HG02798 (cell line): Measurements from ENCODE around the gene VGLL4.
A peak's percentile ranks its signal among the peaks of the same experiment; 100 is the strongest.

ENCODE experiments used
- ATAC-seq: cut with Tn5 transposase; IDR thresholded peaks from one replicate; pipeline ENCODE4 v1.9.1; 2021; ENCODE audit warnings: mild to moderate bottlenecking; ENCODE audit not compliant: unreplicated experiment, poor library complexity

Gene VGLL4

DNA sequence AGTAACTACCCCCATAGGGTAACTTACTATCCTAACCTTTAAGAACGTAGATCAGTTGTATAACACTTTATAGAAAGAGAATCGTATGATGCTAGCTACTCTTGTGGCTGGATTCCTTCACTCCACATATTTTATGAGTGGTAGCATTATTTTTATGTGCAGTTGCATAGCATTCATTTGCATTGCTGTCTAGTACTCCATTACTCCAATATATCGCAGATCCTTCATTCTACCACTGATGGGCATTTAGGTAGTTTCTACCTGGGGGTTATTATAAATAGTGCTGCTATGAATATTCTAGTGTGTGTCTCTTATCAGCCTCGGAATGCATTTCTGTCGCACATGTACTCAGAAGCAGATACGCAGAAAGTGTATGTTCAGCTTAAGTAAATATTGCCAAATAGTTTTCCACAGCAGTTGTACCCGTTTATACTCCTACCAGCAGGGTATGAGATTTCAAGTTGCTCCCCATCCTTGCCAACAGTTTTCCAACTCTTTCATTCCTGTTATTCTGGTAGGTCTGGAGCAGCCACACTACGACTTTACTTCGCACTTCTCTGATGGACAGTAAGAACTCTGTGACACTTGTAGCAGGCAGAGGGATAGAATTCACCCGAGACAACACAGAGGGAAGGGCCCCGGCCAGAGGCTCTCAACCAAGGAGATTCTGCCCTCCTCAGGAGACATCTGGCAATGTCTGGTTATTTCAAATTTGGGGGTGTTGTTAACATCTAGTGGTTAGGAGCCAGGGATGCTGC is 9.8 kb upstream of the VGLL4 start:
- no peak for ATAC-seq

GRCh38 chr3:11651900-11652299 is 8.2 kb upstream of the VGLL4 start:
- ATAC-seq = no peak

DNA sequence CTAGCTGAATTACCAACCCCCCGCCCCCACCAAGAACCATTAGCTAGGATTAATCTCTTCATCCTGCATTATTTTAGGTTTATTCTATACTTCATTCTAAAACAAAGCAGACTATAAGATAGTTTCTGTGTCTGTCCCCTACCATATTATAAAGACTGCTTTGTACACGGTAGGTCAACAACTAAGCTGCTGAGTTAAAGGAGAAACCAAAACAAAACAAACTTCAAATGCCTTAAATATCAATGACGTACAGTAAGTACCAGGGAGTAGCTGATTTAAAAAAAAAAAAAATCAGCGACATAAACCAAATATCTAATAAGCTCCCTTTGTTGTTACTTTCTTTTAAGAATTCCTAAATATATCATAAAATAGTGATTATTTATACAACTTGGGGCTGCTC is 7.8 kb upstream of the VGLL4 start:
- ATAC-seq = no peak

DNA sequence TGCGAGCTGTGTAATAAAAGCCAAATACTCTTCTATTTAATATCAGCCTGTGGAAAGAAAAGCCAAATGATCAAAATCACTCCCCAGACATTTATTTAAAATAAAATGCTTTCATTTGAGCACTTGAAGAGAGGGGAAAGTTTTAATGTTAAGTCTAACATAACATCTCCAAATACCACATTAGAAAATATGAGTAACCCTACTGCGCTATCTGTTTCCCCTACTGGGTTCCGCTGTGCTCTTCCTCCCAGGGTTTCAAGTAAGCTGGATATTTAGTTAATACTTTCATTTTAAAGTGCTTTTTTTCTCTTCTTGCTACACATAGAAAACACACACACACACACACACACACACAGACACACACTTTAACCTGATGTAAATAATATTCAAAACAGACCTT is 6.7 kb upstream of the VGLL4 start:
- no peak for ATAC-seq

DNA sequence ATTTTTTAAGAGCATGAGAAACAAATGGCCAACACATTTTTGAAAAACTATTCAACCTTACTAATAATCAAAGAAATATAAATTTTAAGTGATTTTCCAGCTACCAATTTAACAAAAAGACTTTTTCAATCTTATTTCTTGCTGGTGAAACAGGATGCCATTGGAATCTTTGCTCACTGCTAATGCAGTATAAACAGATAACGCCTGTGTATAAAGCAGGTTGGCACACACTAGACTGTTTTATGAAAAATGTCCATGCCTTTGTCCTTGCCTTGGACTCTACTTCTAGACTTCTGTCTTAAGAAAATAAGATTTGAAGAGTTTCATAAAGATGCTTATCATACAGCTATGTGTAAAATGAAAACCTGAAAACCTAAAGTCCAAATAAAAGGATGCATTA is 5.0 kb upstream of the VGLL4 start:
- ATAC-seq = no peak

GRCh38 chr3:11643201-11643603 is 513 bp downstream of the VGLL4 start:
- ATAC-seq = no peak

DNA sequence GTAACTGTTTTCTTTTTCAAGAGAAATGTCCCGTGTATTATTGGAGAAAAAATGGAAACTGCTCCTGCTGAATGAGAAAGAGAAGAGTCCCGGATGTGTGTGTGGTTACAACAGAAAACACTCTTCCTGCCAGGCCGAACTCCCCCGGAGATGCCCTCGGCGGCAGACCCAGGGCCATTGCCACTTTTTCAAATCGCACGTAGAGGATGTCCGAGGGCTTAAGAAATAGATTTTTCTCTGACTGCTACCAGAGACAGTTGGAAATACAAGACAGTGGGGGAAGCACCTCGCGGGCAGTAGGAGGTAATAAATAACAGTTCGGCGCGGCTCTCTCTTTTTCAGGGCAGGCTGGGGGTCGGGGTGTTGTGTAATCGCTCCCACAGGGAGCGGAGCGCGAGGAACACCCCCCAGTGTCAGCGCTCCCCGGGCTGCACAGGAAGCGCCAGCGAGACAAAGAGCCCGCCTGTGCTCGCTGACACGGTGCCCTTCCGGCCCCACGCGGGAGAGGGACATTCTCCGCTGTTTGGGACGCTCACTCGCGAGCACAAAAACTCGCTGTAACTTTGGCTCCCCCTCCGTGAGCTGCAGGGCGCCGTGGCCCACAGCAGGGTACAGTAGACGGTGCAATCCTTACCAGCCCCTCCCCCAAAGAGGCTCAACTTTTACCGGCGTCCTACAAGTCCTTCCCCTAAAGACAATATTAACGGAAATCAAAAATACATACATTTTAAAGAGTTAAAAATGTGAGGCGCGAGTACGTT is 1.1 kb downstream of the VGLL4 start:
- ATAC-seq = peak; percentile 74

- no peak for ATAC-seq
Measured at GRCh38 chr3:11641683-11642430, 1.9 kb downstream of the VGLL4 start.

- ATAC-seq = no peak
Measured at GRCh38 chr3:11641316-11641682, 2.4 kb downstream of the VGLL4 start.

GRCh38 chr3:11640009-11640673 is 3.6 kb downstream of the VGLL4 start:
- ATAC-seq = no peak

DNA sequence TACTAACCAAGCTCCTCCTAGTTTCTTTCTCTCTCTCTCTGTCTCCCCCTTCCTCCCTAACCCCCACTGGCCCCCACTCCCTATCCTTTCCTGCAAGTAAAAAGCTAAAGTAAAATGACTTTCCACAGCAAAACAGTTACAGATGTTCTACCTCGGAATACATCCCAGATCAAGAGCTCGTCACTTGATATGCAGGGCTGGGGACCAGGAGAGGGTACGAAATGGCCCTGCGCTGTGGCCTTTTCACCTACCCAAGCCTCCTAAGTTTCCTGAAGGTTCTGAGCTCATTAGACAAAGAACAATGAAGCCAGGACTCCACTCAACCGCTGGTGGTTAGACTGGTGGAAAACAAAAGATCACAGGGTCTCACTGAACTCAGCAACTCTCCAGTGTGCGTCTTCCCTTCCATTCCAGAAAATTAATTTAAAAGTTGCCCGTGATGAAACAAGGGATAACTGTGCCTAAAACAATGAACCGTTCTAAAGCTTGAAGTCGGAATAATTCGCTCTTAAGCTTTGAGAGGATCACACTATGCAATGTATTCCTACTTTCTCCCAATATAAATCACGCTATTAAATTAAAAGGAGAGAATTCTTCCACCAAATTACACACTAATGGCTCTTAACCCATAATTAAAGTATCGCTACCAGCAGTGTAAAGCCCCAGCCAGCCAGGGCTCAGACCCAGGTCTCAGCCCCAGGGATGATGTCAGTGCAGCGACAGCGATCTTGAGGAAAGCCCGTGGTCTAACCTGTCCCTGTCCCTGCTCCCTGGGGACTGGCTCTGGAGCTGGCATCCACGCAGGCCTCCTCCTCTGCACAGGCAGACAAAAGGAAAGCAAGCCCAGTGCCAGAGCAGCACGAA is 5.0 kb downstream of the VGLL4 start:
- ATAC-seq = no peak

DNA sequence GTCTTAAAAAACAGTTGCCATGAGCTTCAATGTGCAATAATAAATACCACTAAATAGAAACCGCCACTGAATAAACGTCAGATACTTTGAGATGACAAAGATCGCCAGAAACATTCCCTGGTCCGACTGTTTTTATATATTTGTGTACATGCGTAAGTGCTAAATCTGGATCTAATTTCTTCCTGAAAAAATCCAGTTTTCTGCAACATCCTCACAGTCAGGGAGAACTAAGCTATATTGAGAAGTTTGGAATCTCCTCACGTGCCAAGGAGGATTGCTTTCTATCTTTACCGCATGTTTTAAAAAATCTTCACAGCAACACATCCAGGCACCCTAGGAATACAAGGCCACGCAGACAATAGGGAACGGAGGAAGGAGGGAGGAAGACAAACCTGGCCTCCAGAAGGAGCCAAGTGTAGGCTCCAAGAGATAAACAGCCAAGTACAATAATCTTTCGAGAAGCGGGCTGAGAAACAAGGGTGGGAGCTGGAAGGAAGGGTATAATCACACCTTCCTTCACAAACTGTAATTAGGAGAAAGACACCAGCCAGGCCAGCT is 5.7 kb downstream of the VGLL4 start:
- ATAC-seq = no peak

DNA sequence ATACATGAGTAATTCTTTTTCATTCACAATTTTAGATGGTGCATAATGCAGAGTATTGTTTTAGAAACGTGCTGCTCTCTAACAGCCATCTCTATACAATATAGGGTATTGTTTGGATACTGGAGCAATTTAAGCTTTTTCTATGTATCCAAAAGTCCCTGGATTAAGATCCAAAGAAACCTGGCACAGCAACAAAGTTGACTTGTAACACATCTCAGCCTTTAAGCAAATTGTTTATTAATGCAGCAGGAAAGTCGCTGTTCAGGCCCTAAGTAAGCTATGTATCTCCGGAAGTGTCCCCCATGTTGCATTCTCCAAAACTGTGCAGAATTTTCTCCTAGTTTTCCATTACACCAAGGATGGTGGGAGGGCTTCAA is 7.3 kb downstream of the VGLL4 start:
- no peak for ATAC-seq

GRCh38 chr3:11635680-11636393 is 7.9 kb downstream of the VGLL4 start:
- ATAC-seq = no peak

DNA sequence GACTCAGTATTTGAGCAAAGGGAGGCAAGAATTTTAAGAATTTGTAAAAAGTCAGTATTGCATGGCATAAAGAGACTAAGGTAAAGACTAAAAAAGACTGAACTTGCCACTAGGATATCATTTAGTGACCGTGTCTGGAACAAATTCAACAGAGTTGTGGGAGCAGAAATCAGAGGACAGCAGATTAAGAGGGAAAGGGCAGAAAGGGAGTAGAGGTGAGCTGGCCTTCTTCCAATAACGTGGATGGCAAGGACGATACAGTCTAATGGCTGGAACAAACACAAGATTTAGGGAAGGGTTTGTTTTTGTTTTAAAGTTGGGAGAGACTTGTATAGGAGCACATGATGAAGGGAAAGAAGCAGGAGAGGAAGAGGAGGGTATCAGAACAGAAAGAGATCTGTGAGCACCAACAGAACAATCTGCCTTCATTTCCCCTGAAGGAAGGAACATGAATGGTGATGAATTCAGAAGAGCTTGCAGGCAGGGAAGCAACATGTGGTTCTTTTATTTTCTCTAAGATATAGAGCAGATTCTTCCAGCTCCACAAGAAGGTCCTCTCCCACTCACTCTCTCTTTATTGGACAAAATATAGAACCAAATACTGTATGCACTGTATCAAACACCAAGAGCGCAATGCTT is 8.6 kb downstream of the VGLL4 start:
- ATAC-seq = no peak

DNA sequence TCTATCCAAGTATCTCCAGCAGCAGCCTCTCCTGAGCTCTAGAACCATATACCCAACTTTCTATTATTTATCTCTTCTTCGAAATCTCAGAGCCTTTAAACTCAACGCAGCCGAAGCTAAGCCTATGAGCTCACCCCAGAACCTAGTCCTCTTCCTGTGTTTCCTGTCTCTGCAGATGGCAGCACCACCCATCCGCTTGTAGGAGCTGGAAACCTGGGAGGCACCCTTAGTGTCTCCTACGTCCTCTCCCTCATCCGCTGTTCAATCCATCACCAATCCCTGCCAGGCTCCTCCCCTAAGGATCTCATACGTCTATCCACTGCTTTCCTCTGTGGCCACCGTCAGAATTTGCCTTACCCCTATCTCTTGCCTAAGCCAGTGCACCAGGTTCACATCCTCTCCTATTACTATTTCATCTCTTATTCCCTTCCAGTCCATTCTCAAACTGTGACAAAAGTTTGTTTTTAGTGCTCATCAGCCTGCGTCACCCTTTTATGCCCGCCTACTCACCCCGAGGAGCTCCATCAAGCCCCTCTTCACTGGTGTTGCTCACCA is 9.6 kb downstream of the VGLL4 start:
- no peak for ATAC-seq

DNA sequence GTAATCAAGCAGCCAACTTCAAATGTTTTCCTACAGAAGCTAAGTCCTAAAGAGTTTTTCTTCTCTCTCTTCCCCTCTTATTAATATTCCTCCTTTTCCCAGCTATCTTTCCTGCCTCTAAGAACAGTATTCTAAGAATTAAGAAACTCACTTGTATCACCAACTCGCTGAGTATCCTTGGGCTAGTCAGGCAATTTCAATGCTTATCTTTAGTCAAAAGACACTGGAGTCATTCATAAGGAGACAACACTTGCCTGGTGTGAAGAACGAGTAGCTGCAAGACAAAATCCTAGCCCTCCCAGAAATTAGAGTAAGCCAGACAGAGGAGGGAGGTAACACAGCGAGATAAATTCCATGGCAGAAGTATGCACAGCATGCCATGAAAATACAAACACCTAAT is 10.7 kb downstream of the VGLL4 start:
- ATAC-seq = no peak

DNA sequence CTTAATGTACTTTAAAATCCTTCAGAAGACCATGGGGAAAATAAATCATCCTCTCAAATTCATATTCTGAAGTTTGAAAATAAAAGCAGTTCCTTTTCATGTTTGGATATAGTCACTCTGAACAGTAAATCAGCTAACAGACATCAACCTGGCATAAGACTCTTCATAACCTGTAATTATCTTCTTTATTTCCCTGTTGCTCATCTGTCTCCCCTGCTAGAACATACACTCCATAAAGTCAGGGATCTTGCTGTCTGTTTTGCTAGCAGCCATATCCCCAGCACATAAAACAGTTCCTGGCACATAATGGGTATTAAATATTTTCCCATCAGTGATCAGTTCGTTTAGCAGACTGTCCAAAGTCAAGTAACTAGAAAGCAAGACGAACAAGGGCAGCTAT is 11.2 kb downstream of the VGLL4 start:
- ATAC-seq = no peak
